T follicular helper cell (primary cell): Measurements from ENCODE around the gene CCDC86.

Source experiments
- DNase-seq: peaks from one replicate; pipeline ENCODE4 v3.0.0-alpha.2; 2020; ENCODE audit warnings: low read depth

Gene CCDC86

DNA sequence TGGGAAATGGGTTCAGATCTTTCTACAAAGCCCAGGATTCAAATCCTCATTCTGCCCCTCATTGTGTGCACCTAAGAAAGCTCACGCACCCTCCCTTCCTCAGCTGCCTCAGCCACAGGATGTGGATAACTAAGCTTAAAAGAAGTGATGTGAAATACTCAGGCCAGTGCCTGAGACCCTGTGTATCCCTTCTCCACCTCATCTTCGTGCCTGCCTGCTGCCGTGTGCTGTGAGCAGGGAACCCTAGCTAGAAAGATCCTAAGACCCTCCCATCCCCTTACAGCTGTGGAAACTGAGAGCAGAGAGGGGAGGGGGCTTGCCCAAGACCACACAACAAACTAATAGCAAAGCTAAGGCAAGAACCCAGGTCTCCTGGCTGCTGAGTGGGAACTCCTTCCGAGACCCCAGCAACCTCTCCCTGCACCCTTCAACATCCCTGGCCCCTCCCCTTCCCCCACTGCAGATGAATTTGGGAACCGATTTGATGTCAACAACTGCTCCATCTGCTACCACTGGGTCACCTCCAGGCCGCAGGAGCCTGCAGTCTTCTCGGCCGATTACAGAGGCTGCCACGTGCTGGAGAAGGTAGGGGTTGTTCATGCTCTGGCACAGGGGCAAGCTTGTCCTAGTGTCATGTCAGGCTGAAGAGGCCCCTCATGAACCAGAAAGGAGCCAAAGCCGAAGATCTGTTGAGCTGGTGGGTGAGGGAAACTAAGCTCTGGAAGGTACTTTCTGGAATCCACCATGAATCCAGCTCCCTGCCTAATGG lies 27.0 kb downstream of the CCDC86 start:
- no peak for DNase-seq

DNA sequence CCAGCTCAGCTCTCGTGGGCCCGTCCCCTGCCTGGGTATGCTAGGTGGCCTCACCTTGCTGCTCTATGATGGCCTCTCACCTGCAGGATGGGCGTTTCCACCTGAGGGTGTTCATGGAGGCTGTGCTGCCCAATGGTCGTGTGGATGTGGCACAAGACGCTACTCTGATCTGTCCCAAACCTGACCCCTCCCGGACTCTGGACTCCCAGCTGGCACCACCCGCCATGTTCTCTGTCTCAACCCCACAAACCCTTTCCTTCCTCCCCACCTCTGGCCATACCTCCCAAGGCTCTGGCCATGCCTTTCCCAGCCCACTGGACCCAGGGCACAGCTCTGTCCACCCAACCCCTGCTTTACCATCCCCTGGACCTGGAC lies 27.5 kb downstream of the CCDC86 start:
- no peak for DNase-seq

DNA sequence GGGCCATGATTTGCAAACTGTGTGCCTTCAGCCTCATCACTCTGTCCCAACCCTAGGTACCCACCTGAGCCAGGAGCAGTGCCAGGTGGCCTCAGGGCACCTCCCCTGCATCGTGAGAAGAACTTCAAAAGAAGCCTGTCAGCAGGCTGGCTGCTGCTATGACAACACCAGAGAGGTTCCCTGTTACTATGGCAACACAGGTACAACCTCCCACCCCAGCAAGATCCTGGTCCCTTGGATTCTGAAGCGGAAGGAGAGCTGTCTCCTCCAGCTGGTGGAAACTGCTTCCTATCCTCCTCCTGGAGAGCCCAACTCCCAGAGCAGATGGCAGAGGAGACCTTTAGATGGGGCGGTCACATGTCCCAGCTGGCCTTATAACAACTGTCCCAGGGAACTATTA lies 28.4 kb downstream of the CCDC86 start:
- no peak for DNase-seq

DNA sequence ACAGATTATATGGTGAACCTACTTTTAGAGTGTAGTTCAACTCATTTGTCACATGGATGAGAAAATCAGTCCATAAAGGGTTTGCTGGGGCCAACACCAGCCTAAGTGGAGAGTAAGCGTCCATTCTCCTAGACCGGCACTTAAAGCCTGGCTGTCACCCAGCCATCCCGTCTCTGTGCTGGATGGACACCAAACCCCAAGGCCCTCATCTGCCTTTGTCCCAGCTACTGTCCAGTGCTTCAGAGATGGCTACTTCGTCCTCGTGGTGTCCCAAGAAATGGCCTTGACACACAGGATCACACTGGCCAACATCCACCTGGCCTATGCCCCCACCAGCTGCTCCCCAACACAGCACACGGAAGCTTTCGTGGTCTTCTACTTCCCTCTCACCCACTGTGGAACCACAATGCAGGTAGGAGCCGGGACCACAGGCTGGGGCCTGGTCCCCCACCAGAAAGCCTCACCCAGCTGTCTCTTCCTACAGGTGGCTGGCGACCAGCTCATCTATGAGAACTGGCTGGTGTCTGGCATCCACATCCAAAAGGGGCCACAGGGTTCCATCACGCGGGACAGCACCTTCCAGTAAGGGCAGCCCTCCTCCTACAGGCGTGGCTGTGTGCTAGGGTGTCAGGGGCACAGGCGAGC lies 28.9 kb downstream of the CCDC86 start:
- no peak for DNase-seq

DNA sequence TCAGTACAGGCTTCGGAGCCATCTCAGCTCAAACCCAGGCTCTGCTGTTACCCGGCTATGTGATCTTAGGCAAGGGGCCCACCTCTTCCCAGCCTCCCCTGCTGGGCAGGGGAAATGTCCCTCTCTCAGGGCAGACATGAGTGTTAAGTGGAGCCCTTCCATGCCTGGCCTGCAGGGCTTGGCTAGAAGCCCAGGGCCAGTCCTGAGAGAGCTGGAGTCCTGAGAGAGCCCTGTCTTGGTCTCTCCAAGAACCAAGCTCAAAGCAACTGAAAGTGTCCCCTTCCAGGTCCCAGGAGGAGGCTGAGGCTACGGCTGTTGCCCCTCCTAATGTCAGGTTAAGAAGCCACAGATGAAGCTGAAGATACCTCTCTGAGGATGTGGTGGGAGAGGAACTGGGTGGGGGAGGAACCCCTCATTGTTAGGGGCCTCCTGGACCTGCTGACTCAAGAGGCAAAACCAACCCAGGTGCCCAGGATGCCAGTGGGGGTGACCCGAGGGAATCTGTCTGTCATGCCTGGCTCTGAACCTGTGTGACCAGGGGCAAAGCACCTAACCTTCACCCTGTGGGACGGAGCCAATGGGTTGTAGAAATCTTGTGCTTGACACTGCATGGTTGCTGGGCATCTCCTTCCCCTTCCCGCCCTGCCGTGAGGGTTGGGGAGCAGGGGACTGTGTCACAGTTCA lies 29.6 kb downstream of the CCDC86 start:
- no peak for DNase-seq

DNA sequence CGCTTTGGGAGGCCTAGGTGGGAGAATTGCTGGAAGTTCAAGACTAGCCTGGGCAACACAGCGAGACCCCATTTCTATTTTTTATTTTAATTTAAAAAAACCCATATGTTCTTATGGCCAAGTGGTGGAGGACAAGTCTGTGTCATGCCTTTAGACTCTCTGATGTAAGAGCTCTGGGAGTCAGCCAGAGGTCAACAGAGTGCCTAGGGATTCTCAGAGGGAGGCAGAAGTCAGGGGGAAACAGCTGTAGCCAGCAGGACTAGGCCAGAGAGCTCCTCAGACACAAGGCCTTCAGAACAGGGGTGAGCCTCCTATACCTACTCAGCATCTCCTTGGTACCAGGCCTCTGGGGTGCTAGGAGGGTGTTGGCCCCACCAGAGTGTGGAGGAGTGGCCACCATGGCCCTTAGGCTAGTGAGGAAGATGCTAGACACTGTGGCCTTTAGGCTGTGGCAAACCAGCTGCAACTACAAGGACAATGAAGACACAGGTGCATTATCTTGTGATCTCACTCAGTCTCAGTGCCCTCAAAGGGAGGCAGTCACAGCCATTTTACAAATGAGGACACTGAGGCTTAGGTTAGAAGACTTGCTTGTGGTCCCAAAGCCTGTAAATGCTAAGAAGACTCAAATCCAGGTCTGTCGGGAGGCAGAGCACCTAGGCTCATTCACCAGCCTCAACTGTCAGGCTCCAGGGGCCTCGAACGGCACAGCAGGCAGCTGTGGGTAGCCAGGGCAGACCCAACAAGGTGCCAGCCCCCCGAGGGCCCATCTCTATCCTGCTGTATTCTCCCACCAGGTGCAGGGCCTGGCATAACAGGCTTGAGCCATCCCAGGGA lies 30.4 kb downstream of the CCDC86 start:
- no peak for DNase-seq

DNA sequence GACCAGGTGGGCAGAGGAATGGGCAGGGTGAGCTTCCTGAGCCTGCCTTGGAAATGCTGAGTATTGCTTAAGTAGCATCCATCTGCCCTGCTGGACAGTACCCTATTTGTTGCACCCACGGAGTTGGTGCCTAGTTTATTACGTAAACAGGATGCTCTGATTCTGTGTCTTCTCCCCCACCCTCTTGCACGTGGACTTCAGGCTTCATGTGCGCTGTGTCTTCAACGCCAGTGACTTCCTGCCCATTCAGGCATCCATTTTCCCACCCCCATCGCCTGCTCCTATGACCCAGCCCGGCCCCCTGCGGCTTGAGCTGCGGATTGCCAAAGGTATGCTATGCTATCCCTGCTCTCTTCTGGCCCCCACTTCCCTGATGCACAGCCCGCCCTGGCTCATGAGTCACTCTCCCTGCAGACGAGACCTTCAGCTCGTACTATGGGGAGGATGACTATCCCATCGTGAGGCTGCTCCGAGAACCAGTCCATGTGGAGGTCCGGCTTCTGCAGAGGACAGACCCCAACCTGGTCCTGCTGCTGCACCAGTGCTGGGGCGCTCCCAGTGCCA lies 31.1 kb downstream of the CCDC86 start:
- DNase-seq, result no peak

DNA sequence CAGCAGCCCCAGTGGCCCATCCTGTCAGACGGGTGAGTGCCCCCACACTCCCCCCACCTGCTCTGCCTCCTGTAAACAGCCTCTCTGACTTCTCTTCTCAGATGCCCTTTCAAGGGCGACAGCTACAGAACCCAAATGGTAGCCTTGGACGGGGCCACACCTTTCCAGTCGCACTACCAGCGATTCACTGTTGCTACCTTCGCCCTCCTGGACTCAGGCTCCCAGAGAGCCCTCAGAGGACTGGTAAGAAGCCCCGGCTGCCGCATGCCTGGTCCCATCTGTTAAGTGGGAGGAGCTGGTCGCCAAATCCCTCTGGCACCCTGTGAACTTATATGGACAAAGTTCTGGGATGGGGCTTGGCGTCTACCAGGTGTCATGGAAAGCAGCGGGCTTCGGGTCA lies 31.6 kb downstream of the CCDC86 start:
- no peak for DNase-seq

DNA sequence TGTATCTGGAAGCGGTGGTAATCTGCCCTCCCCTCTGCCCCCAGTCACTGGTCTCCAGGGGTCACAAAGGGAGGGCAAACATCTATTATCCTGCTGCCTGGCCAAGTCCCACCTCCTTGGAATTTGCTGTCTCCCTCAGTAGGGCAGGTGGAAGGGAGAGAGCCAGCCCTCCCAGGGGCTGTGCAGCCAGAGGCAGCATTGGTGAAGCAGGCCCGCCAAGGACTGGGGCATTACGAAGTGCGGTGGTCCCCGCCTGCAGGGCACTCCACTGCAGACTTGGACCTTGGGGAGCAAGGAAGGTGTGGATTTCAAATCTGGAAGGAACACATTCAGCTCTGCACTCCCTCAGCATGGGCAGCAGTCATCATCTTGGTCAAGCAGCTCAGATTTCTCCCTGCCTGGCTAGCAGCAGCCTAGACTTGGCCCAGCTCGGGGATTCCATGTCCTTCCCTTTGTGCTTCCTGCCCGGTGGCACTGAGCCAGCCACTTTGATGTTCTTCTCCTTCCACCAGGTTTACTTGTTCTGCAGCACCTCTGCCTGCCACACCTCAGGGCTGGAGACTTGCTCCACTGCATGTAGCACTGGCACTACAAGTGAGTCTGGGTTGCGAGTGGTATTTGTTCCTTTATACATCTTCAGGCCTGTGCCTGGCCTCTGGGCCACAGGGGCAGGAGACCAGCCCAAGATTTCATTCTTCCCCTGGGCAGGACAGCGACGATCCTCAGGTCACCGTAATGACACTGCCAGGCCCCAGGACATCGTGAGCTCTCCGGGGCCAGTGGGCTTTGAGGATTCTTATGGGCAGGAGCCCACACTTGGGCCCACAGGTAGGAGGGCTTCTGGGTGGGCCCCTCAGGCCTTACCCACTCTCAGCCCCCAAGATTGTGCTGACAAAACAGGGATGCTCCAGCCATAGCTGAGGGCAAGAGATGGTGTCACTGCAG lies 32.8 kb downstream of the CCDC86 start:
- no peak for DNase-seq

DNA sequence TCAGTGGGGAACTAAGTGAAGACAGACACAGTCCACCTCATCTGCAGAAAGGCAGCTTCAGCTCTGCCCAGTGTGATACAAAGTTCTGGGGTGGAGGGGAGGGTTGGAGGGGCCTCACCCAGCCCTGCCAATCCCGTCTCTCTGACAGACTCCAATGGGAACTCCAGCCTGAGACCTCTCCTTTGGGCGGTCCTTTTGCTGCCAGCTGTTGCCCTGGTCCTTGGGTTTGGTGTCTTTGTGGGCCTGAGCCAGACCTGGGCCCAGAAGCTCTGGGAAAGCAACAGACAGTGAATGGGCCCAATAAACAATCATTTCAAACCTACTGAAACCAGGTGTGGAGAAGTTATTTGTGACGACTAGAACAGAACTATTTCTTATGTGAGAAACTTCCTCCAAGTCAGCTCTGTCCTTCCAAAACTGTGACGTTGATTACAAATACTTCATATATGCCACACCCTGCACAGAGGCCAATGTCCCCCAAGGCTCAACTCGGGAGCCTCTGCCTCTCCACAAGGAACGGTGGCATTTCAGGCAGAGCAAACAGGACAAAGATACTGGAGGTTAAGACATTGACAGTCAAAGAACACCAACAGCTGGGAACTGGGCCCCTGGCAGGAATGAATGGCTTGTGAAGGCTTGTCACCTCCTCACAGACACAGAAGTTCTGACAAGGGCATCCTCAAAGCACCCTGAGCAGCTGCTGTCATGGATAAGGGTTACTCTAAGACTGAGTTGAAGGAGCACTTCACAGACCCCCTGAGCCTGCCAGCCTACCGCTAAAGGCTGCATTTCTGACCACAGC lies 33.7 kb downstream of the CCDC86 start:
- DNase-seq, result no peak

DNA sequence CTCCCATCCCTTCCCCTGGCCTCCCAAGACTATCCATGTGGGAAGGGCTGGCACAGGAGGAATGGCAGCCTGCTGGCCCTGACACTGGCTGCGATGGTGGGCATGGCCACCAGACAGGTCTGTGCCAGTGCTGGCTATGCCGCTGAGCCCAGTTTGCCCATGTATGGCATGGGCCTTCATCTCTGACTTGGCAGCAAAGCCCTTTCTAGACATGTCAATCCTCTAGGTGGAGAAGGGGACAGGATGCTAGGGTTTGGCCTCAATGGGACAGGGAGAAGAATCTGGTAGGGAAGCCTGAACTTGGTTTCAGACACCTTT lies 34.2 kb downstream of the CCDC86 start:
- DNase-seq, result no peak

DNA sequence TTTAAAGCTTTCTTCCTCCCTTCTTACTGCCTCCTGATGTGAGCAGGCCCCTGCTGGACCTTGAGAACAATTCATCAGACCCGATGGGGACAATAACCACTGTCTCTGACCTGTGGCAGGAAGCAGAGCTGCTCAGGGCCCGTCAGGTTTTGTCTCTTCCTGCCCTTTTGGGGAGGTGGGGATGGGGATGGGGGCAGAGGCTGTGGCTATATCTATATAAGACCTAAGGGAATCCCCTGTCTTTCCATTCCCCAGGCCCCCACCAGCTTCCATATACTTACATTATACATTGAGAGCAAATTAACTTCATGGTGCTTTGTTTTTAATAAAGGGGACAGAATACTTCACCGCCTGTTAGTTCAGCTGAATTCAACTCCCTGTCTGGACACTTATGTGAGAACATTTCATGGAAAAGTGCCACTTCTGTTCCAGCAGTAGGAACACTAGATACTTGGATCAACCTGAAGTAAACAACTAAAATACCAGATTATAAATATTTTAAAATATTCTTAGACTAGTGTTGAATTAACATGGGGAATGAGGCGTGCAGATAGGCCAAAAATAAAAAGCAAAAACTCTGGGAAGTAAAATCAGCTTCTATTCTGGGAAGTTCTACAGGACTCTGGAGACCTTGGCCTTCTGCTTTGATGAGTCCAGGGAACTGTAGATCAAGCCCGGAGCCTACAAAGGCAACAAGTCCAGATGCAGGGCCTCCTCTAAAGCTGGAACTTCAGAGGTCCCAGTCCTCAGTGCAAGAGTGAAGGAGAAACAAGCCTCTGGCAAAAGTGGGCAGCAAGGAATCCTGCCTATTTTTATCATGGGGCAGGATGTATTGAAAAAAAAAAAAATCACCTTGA lies 36.6 kb downstream of the CCDC86 start:
- no peak for DNase-seq

DNA sequence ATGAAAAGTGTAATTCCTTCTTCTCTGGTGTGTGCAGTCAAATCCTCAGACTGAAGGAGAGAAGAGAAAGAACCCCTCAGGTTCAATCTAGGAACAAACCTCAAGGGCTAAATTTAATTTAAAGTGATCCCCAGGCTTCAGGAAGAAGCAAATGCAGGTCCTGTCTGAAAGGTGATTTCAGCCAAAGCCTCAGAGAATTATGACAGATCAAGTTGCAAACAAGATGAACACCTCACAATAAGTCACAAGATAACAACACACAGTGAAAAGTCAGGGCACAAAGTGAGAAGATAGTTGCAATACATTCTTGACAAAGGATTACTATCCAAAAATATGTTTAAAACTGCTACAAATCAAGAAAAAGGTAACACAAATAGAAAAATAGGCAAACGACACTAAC lies 37.2 kb downstream of the CCDC86 start:
- DNase-seq, result no peak

DNA sequence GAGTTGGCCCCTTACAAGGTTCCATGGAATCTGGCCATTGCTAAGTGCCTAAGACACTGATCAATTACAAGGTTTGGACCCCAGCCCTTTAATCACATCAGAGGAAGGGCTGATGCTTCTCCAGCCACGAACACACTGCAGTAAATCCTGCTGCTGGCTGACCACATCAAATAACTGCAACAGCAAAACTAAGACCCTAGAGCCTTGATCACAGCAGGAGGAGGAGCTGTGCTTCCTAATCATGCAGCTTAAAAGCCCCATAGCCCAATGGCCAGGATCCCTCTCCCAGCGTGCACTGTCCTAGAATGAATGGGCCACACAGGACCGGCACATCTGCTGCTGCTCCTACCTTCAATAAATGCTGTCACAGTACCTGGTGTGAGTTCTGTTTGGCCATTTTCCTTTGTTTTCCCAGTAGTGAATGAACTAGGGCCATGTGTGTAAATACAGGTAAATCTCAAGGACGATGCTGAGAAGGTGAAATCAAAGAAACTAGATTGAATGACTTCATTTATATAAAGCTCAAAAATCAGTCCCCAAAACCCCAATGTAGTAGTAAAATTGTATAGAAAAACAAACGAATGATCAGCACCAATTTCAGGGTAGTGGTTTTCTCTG lies 38.2 kb downstream of the CCDC86 start:
- no peak for DNase-seq

DNA sequence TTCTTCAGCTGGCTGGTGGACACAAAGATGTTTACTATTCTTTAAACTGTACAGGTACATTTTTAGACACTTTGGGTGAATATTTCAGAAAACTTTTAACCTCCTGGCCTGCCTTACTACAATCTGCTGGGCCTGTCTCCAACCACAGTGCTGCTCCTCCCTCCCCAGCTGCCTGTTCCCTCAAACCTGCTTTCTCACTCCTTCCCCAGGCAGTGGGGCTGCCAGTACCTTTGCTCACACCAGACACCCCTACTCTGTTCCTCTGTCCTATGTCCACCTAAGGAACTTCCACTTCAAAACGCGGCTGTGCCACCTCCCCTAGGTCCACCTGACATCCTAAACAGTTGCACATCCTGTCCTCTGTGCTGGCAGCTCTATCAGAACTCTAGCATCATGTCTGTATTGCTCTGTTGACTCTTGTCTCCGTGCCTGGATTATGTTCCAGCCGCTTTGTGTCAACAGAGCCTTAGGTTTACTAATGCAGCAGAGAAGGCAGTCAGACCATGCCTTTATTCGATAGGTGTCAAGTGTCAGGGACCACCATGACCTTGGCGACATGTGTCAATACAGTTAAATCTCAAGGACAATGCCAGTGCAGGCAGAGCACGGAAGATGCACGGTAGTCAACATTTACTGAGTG lies 38.9 kb downstream of the CCDC86 start:
- no peak for DNase-seq

DNA sequence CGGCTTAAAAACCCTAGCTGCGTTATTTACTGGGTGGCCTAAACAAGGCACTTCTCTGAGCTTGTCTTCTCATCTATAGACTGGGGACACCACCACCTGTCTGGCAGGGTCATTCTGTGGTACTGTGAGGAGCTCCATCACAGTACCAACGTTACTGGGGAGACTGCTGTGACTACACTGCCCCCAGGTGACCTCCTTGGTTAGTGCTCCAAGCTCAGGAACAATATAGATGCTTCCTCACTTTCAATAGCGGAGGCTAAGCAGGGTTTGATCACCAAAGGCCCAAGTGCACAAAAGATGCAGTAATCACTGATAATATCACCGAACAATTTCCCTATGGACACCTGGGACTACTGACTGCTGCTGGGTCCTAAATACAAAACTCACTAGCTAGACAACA lies 45.6 kb downstream of the CCDC86 start:
- DNase-seq, result no peak

DNA sequence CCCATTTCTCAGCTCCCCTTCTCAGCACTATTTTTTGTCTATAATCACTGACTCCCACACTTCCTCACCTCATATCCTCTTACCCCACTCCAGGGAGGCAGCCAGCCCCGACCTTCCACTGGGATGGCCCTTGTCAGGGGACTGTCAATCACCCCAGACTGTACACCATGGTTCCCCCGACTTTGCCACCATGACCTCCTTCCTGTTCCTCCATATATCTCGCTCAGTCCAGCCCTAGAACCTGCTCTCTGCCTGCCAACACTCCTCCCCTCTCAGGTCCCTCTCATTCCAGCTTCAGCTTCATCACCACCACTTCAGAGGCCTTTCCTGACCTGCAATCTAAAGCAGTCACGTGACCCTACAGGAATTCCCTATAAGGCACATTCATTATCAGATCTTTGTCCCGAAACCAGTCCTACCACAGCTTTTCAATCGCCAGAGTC lies 48.0 kb downstream of the CCDC86 start:
- DNase-seq, result no peak

DNA sequence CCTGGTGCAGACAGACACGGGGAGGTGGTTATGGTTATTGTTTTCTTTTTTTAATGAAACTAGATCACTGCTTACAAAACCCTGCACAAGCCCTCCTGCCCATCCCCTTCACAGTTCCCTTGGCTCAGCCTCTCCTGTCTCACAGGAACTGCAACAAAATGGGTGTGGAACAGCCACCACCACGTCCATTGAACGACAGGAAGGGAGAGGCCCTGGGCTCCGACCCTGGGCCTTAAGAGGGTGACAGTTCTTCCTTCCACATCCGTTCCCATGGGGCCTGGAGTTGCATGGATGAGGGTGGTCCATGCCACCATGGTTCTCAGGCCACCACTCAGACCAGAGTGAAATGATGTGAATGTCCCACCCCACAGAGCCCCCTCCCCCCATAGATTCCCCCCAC lies 48.8 kb downstream of the CCDC86 start:
- DNase-seq, result no peak
